ENCODE results near the gene CUL4B. TPM values are rescaled to one million over a fixed set of nuclear protein-coding genes. Genes with fewer than 3 reads are reported as not detected.
"Not testable (repeated sequence)": the region's sequence is repeated elsewhere in the genome, so short reads cannot be mapped to it uniquely, and the experiment has no call there.

CUL4B gene
- total and polyA plus RNA-seq, 4 experiments from 2014 or later = 24.3 to 61.0 (median 39.9) TPM

DNA sequence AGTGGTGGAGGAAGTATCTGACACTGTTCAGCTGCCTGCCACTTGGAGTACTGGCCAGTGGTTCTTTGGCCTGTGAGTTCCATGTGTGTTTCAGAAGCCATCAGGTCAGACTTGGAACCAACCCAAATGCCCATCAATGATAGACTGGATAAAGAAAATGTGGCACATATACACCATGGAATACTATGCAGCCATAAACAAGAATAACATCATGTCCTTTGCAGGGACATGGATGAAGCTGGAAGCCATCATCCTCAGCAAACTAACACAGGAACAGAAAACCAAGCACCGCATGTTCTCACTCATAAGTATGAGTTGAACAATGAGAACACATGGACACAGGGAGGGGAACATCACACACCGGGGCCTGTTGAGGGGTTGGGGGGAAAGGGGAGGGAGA lies 70.6 kb downstream of the CUL4B start:
- H3K27ac ChIP-seq (ENCODE audit: low read depth, low read length); intact Hi-C loops (cut with micrococcal nuclease); H3K36me3 ChIP-seq (ENCODE audit: insufficient read depth, low read length); DNase-seq; H3K4me3 Mint-ChIP-seq; H3K9me3 ChIP-seq (ENCODE audit: control insufficient read depth in 1 of 2, low read length in 2 of 2); H3K27me3 ChIP-seq (ENCODE audit: insufficient read depth, low read length); H3K9me3 Mint-ChIP-seq; POLR2A ChIA-PET (ENCODE audit: partially characterized antibody); H3K4me3 ChIP-seq (ENCODE audit: low read length in 2 of 2); H3K27me3 Mint-ChIP-seq; CTCF ChIA-PET (ENCODE audit: partially characterized antibody); H3K36me3 Mint-ChIP-seq; H3K27ac Mint-ChIP-seq: not testable (repeated sequence)
- H3K4me1 ChIP-seq (ENCODE audit: insufficient read depth, low read length) = peaks cover 32% of the 10 kb centered on the region
- peaks cover 12 to 26% (median 20%) of the 10 kb centered on the region in 4 donors for H3K4me1 Mint-ChIP-seq

DNA sequence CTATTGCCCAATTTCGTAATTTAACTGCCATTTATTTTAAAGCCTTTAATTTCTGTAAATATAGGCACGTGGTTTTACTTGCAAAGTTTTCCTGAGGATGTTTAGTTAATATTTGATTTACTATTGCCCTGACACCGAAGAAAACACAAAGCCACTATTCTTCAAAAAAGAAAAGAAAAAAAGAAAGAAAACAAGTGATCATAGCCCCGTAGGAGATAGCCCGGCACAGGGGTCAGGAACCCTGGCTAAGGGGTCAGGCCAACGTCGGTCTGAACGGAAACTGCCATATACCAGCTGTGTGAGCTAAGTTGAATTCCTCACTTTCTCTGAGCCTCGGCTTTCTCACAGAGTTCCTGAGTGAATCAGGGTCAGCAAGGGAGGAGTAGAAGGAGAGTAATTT lies 74.0 kb downstream of the CUL4B start:
- ChIA-PET CTCF (ENCODE audit: partially characterized antibody) (interaction anchor here (0.7 to 2.2 kb wide), 9 partner anchors 10 to 176 kb away, joined by 3 to 12 read pairs (median 4); partner anchors contain the start of gene LAMP2), POLR2A (ENCODE audit: partially characterized antibody) (interaction anchor here (0.8 to 1.5 kb wide), 7 partner anchors 11 to 544 kb away, joined by 3 to 17 read pairs (median 4); partner anchors contain the start of genes CUL4B, LAMP2, MCTS1 and NKAP)
- DNase-seq = no peak
- Histone ChIP-seq H3K27me3 (ENCODE audit: insufficient read depth, low read length) (no peaks in the 10 kb centered on the region), H3K9me3 (ENCODE audit: control insufficient read depth in 1 of 2, low read length in 2 of 2) (no peaks in the 10 kb centered on the region), H3K36me3 (ENCODE audit: insufficient read depth, low read length) (no peaks in the 10 kb centered on the region), H3K27ac (ENCODE audit: low read depth, low read length) (no peak overlapping the region), H3K4me3 (ENCODE audit: low read length in 2 of 2) (no peak overlapping the region), H3K4me1 (ENCODE audit: insufficient read depth, low read length) (peaks cover 35% of the 10 kb centered on the region)
- Mint-ChIP-seq H3K4me3 (peak overlapping the region in 1 of 8 donors; percentile 32), H3K36me3 (peaks cover 0 to 1% of the 10 kb centered on the region in 2 donors), H3K27me3 (no peaks in the 10 kb centered on the region), H3K27ac (peak overlapping the region in 2 of 7 donors; percentile 30 to 96), H3K9me3 (no peaks in the 10 kb centered on the region), H3K4me1 (peaks cover 12 to 28% (median 22%) of the 10 kb centered on the region in 4 donors)
- intact Hi-C loops (cut with micrococcal nuclease) = loop anchor here (1.0 to 5.0 kb wide), 3 partner anchors 12 to 236 kb away; partner anchors contain the start of genes CUL4B and ZBTB33

DNA sequence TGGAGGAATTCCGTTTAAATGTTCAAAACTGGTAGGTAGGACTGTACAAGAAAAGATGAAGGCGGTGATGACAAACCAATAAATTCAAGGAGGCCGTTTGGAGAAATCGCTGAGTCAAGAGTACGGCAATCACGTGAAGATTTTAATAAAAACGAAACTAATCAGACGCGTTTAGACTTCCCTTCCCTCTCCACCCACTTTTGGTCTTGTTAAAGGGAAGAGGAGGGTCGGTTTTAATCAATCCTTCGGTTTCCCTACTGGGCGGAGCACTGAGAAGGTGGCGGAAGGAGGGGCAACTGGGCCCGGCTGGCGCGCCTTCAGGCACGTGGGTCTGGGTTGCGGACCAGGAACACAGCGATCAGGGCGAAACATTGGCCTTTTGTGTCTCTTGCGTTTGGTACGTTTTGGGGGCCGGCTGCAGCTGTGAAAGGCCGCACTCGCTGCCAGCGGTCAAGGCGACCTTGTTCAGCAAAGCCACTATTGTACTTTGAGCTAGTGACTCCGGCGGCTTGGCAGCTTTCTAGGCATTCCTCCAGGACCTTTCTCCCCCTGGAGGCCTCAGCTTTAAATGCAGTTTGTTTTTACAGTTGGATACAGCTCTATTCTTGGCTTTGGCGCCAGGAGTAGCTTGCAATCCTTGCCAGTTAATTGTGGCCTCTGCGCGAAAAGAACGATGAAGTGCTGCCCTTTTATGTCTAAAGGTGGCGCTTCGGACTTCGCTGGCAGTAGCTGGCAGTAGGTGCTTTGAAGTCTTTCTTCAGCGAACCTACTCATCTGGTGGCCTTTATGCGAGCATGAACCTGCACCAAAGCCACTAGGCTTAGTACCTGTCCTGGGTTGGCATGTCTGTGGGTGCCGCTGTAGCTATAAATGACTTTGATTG lies 74.9 kb downstream of the CUL4B start:
- H3K4me3 Mint-ChIP-seq = peak overlapping the region; percentile 90 to 96 (median 92)
- peaks cover 0 to 1% of the 10 kb centered on the region in 2 donors for H3K36me3 Mint-ChIP-seq
- DNase-seq = peak; percentile 52 to 76 (median 58)
- Histone ChIP-seq H3K27me3 (ENCODE audit: insufficient read depth, low read length) (no peaks in the 10 kb centered on the region), H3K4me1 (ENCODE audit: insufficient read depth, low read length) (peaks cover 35% of the 10 kb centered on the region), H3K9me3 (ENCODE audit: control insufficient read depth in 1 of 2, low read length in 2 of 2) (no peaks in the 10 kb centered on the region), H3K4me3 (ENCODE audit: low read length in 2 of 2) (peak overlapping the region; percentile 73 to 88), H3K27ac (ENCODE audit: low read depth, low read length) (peak overlapping the region; percentile 68), H3K36me3 (ENCODE audit: insufficient read depth, low read length) (no peaks in the 10 kb centered on the region)
- intact Hi-C loops (cut with micrococcal nuclease) = loop anchor here (1.0 to 5.0 kb wide), 4 partner anchors 12 to 235 kb away; partner anchors contain the start of genes CUL4B, LAMP2 and ZBTB33
- H3K4me1 Mint-ChIP-seq = peaks cover 12 to 28% (median 22%) of the 10 kb centered on the region in 4 donors
- peak overlapping the region; percentile 95 to 97 (median 96) for H3K27ac Mint-ChIP-seq
- no peaks in the 10 kb centered on the region for H3K9me3 Mint-ChIP-seq
- H3K27me3 Mint-ChIP-seq = no peaks in the 10 kb centered on the region
- ChIA-PET CTCF (ENCODE audit: partially characterized antibody) (interaction anchor here (0.8 to 2.2 kb wide), 10 partner anchors 9 to 177 kb away, joined by 3 to 12 read pairs (median 4); partner anchors contain the start of gene LAMP2), POLR2A (ENCODE audit: partially characterized antibody) (interaction anchor here (0.8 to 1.6 kb wide), 10 partner anchors 10 to 543 kb away, joined by 3 to 17 read pairs (median 4); partner anchors contain the start of genes CUL4B, LAMP2, MCTS1 and NKAP)

DNA sequence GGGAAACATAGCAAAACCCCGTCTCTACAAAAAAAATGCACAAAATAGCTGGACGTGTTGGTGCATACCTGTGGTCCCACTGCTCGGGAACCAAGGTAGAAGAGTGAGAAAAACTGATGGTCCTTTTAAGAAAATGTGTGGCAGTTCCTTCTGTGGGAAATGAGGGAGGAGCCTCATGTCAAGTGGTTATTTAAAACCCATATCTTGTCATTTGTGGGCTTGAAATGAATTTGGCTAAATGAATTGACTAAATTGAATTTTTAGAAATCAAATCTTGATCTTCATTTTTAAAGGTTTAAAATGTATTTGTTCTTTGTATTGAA lies 75.5 kb downstream of the CUL4B start:
- Mint-ChIP-seq H3K9me3 (no peaks in the 10 kb centered on the region), H3K36me3 (peaks cover 0 to 1% of the 10 kb centered on the region in 2 donors), H3K4me1 (peaks cover 12 to 28% (median 22%) of the 10 kb centered on the region in 4 donors), H3K27me3 (no peaks in the 10 kb centered on the region), H3K4me3 (peak overlapping the region; percentile 90 to 96 (median 92)), H3K27ac (peak overlapping the region; percentile 95 to 97 (median 96))
- ChIA-PET POLR2A (ENCODE audit: partially characterized antibody) (interaction anchor here (1.4 to 1.6 kb wide), 3 partner anchors 11 to 28 kb away, joined by 3 to 16 read pairs (median 4); partner anchors contain the start of gene LAMP2), CTCF (ENCODE audit: partially characterized antibody) (interaction anchor here (1.2 to 2.2 kb wide), 6 partner anchors 8 to 178 kb away, joined by 3 to 12 read pairs (median 4); partner anchors contain the start of gene LAMP2)
- no peak for DNase-seq
- H3K27me3 ChIP-seq (ENCODE audit: insufficient read depth, low read length) = no peaks in the 10 kb centered on the region
- peak overlapping the region; percentile 68 for H3K27ac ChIP-seq (ENCODE audit: low read depth, low read length)
- no peaks in the 10 kb centered on the region for H3K9me3 ChIP-seq (ENCODE audit: control insufficient read depth in 1 of 2, low read length in 2 of 2)
- H3K4me3 ChIP-seq (ENCODE audit: low read length in 2 of 2) = peak overlapping the region in 1 of 2 donors; percentile 88
- no peaks in the 10 kb centered on the region for H3K36me3 ChIP-seq (ENCODE audit: insufficient read depth, low read length)
- H3K4me1 ChIP-seq (ENCODE audit: insufficient read depth, low read length) = peaks cover 35% of the 10 kb centered on the region
- intact Hi-C loops (cut with micrococcal nuclease) = loop anchor here (1.0 to 5.0 kb wide), 2 partner anchors 16 to 77 kb away; partner anchors contain the start of genes CUL4B and LAMP2

DNA sequence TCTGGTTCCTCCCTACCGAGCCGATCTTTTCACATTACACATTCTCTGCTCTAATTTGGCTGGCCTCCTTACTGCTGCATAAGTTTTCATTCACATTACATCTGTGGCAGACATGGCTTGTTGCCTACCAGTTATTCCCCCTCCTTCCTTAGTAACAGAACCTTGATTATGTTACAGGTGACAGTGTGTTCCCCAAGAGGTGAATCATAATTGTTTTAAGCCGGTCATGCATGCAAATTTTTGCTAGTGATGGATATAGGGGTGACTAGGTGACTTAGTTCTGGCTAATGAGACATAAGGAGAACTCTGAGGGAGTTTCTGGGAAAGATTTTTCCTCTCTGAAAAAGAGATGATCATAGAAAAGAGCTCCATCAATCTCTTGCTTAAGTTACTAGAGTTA lies 83.3 kb downstream of the CUL4B start:
- Histone ChIP-seq H3K4me3 (ENCODE audit: low read length in 2 of 2) (no peak overlapping the region), H3K4me1 (ENCODE audit: insufficient read depth, low read length) (no peaks in the 10 kb centered on the region), H3K27me3 (ENCODE audit: insufficient read depth, low read length) (no peaks in the 10 kb centered on the region), H3K36me3 (ENCODE audit: insufficient read depth, low read length) (no peaks in the 10 kb centered on the region), H3K27ac (ENCODE audit: low read depth, low read length) (no peak overlapping the region), H3K9me3 (ENCODE audit: control insufficient read depth in 1 of 2, low read length in 2 of 2) (no peaks in the 10 kb centered on the region)
- ChIA-PET CTCF (ENCODE audit: partially characterized antibody) (interaction anchor here (1.1 to 3.2 kb wide), 8 partner anchors 8 to 112 kb away, joined by 3 to 25 read pairs (median 5); partner anchors contain the start of gene LAMP2), POLR2A (ENCODE audit: partially characterized antibody) (interaction anchor here (1.3 kb wide), 1 partner anchor 8 kb away, joined by 3 read pairs; the partner anchor contains the start of gene LAMP2)
- Mint-ChIP-seq H3K27ac (no peak overlapping the region), H3K4me3 (no peak overlapping the region), H3K27me3 (no peaks in the 10 kb centered on the region), H3K9me3 (peaks cover 0 to 3% (median 0%) of the 10 kb centered on the region in 8 donors), H3K4me1 (no peaks in the 10 kb centered on the region), H3K36me3 (no peaks in the 10 kb centered on the region)
- DNase-seq = no peak
- intact Hi-C loops (cut with micrococcal nuclease) = no loop called here

DNA sequence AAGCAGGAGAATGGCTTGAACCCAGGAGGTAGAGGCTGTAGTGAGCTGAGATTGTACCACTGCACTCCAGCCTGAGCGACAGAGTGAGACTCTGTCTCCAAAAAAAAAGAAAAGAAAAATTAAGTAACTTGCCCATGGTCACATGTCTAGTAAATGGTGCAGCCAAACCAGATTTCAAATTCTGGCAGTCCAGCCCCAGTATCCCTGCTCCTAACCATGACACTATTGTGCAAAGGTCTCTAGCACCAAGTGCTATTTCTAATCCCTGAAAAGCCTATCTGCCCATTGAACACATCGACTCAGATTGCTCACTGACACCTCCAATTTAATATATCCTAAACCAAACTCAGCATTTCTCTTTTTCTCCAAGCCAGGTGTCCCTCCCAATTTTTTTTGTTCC lies 84.0 kb downstream of the CUL4B start:
- CTCF ChIA-PET (ENCODE audit: partially characterized antibody) = interaction anchor here (1.1 to 3.2 kb wide), 7 partner anchors 8 to 111 kb away, joined by 3 to 25 read pairs (median 9); partner anchors contain the start of gene LAMP2
- H3K4me3 ChIP-seq (ENCODE audit: low read length in 2 of 2) = no peak overlapping the region
- Mint-ChIP-seq H3K27ac (no peak overlapping the region), H3K4me1 (no peaks in the 10 kb centered on the region), H3K27me3 (no peaks in the 10 kb centered on the region), H3K36me3 (no peaks in the 10 kb centered on the region), H3K4me3 (no peak overlapping the region), H3K9me3 (peaks cover 0 to 3% (median 0%) of the 10 kb centered on the region in 8 donors)
- intact Hi-C loops (cut with micrococcal nuclease) = no loop called here
- POLR2A ChIA-PET (ENCODE audit: partially characterized antibody) = no interaction called here
- no peaks in the 10 kb centered on the region for H3K9me3 ChIP-seq (ENCODE audit: control insufficient read depth in 1 of 2, low read length in 2 of 2)
- no peak for DNase-seq
- H3K27me3 ChIP-seq (ENCODE audit: insufficient read depth, low read length) = no peaks in the 10 kb centered on the region
- no peaks in the 10 kb centered on the region for H3K4me1 ChIP-seq (ENCODE audit: insufficient read depth, low read length)
- H3K27ac ChIP-seq (ENCODE audit: low read depth, low read length) = no peak overlapping the region
- H3K36me3 ChIP-seq (ENCODE audit: insufficient read depth, low read length) = no peaks in the 10 kb centered on the region

Measured in CD4-positive, alpha-beta memory T cell (primary cell).